Stimulated activated CD8-positive, alpha-beta memory T cell treated with anti-CD3 and anti-CD28 coated beads, Interleukin-12 subunit alpha, Interleukin-12 subunit beta, amount 100 ng/mL, for 24 hours (primary cell): Measurements from ENCODE around the gene SWAP70.

Experiments
- DNase-seq: peaks from one replicate; pipeline ENCODE4 v3.0.0-alpha.2; 2020; ENCODE audit errors: extremely low read depth

SWAP70 gene

DNA sequence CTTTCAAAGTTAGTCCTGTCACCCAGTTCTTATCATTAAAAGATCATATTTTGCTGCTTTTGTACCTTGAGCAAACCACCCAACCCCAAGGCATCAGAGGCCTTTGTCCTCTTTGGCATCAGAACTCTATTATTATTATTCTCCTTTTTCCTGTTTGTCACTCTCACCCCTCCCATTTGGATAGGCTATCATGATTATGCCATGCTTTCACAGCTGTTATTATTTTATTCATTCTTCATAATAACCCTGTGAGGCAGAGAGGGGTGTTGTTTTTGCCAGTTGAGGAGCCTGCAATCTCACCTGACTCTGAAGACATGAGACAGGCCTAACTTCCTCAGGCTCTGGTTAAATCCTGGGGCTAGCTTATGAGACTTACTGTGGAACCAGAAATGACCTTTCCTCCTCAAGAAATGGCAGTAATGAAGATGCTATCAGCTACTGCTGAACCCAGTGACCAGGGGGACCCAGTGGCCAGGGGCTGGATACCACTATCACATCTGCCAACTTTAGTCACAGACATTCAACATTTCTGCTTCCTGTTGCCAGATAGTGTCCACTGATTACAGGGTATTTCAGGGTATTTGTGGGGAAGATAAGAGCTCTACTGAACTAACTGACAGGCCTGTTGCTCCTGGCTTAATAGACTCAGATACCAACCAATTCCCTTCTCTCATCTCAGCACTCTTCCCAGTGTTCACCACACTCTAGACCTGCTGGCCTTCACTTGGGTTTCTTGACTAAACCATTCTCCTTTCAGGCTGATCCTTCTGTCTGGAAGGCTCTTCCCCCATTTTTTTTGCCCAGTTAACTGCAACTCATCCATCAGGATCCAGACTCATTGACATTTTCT, 11.8 kb upstream of the SWAP70 start:
- DNase-seq = no peak

DNA sequence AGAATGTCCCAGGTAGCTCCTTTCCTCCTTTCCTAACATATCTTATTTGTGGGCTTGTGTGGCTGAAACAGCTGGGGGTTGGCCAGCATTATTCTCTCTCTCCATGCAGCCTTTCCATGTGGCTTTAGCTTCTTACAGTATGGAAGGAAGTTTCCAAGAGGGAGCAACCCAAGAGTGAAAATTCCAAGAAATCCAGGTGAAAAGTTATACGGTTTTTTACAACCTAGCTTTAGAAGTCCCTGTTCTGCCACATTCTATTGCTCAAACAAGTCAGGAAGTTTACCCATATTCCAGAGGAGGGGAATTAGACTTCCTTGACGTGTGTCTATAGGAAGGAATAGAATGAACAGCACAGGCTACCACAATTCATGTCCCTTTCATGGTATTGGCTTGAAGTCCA, 10.0 kb upstream of the SWAP70 start:
- no peak for DNase-seq

DNA sequence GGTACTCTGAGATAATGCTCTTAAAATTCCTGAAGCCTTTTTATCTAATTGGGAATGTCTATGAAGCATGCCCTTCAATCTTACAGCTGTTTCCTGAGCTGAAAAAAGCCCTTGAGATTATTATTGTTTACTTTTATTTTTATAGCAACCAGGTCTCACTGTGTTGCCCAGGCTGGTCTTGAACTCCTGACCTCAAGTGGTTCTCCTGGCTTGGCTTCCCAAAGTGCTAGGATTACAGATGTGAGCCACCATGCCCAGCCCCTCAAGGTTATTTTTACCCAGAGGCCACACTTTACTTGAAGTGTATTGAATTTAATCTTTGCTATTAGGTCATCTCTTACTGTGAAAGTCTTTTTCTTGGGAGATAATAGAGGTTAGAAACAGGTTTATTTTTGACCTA, 7.0 kb upstream of the SWAP70 start:
- no peak for DNase-seq

DNA sequence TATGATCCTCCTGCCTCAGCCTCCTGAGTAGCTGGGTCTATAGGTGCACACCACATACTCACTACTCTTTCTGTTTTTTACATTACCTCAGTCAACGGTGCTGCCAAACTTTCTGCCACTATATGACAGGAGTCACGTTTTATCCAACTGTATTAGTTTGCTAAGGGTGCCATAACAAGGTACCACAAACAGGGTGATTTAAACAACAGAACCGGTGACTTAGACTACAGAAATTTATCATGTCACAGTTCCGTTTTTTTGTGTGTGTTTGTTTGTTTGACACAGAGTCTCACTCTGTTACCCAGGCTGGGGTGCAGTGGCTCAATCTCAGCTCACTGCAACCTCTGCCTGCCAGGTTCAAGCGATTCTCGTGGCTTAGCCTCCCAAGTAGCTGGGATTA, 6.3 kb upstream of the SWAP70 start:
- no peak for DNase-seq

DNA sequence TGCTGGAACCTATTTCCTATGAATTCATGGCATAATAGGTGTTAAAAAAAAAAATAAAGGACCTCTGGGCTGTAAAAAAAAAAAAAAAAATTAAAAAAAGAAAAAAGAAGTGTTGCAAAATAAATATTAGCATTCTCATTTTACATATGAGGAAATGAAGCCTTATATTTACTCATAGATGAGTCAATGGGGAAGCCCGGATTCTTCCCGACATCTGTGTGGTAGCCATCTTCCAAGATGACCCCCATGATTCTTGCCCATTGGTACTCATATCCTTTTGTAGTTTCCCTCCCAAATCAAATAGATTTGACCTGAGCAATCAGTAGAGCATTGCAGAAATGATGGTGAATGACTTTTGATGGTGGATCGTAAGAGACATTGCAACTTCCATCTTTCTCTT, 3.0 kb upstream of the SWAP70 start:
- no peak for DNase-seq

DNA sequence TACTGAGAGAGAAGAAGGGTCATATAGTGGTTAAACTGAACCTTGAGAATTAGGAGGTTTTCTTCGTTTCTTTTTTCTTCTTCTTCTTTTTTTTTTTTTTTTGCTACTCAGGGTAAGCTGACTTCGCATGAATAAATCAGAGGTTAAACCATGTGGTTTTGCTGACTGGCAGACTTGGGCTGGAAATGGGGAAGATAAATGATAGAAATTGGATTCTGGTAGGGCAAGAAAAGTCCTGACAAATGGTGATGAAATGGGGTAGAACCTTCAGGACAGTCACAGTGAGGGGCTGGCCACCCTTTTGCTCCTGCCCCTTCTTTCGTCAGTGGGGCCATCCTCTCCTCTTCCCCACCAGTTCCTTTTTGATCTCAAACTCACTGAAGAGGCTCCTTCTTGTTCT, 1.6 kb upstream of the SWAP70 start:
- no peak for DNase-seq

DNA sequence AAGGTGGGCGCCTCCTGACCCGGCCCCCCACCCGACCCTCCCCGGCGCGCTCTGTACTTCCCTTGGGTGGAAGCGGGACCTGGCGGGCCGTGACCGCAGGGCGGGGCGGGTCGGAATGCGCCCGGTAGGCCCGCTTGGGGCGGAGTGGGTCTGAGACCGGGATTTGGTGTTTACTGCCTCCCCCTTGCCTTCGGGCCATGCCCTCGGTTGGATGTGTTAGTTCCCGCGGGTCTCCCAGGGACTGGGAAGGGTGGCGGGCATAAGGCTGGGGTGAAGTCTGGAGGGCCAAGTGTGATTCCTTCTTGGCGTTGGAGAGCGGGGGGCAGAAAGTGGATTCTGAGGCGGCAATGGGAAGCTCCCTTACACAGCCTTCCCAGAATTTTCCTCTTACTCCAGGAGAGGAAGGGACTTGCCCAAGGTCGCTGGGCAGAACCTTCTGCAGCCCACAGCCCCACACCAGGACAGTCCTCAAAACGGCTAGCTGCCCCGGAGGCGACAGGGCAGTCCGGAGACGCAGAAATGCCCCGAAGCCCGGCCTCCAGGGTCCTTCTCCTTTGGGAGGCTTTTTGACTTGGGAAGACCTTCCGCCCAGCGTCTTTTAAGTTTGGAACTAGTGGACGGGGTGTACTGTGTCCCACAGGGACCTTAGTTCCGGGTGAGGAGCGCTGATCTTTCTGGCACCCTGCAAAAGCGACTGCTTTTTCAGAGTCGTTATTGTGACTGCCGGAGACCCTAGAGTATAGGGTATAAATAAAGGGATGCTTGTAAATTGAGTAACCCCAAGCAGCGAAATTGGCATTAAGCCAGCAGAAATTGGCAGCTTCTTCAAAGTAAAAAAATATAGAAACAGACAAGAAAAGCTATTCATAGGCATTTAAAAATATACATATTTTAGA, 647 bp downstream of the SWAP70 start:
- DNase-seq = no peak

DNA sequence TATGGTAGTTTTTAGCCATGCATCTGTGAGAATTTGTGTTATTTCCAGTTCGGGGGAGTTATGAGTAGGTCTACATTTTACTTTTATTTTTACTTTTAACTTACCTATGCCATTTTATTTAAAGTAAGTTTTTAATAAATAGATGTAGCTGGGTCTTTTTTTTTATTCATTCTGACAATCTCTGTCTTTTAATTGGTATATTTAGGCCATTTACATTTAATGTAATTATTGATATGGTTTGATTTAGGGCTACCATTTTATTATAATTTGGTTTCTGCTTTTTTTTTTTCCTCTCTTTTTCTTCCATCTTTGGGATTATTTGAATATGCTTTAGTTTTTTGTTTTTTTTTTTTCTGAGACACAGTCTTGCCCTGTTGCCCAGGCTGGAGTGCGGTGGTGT, 1.9 kb downstream of the SWAP70 start:
- no peak for DNase-seq

DNA sequence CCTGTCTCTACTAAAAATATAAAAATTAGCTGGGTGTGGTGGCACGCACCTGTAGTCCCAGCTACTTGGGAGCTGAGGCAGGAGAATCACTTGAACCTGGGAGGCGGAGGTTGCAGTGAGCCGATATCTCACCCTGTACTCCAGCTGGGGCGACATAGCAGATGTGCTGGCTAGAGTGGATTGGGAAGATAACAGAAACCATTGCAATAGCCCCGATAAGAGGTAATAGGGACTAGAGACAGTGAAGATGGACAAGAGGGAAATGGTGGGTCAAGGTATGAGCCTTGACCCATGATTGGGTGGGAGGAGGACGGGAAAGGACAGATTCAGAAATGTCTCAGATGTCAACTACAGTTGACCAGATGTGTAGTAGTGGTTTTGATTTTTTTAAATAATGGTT, 6.1 kb downstream of the SWAP70 start:
- no peak for DNase-seq

DNA sequence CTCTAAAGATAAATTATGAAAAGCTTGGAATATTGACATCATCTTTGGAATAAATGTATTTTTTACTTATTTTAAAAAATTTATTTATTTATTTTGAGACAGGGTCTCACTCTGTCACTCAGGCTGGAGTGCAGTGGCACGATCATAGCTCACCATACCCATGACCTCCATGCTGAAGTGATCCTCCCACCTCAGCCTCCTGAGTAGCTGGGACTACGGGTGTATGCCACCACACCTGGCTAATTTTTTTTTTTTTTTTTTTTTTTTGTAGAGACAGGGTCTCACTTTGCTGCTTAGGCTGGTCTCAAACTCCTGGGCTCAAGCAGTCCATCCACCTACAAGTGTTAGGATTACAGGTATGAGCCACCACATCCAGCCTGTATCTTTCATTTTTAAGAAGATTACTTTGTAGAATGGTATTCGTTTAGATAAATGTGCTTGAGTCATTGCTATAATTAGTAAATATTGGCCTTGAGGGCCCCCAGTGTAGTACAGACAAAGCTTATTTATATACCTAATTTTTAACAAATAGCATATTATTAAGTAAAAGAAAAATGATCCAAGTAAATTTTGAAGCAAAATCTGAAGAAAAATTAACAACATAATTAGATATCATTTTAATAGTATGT, 8.5 kb downstream of the SWAP70 start:
- DNase-seq = no peak

DNA sequence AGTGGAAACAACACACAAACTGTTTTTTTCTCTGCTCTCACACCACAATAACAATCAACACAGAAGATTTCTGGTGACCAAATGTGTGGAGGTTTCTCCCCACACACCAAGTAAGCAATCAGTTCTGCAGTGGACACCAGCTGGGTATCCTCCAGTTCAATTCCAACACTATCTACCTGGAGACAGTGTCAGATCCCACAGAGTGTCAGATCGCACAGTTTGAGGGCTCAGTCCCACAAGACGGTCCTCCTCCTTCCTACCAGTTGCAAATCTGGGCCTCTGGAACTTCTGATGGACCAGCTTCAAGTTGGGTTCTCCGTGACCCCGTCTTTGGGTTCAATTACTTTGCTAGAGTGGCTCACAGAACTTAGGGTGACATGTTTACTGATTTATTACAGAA, 9.0 kb downstream of the SWAP70 start:
- DNase-seq = no peak

DNA sequence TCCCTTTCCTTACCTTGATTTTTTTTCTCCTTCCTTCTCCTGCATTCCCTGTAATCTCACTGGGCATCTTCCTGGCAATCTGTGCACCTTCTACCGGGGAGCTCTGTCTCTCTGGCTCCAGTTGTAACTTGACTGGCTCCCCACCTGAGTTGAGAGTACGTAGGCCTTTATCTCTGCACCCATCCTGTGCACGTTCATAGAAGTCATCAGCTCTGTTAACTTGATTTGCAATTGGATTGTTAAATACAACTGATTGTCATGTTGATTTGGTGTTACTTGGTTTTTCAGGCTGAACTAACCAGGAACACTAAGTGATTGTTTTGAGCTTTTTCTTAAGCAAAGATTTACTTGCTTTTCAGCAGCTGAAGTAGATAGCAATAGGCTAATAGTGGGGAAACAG, 11.8 kb downstream of the SWAP70 start:
- no peak for DNase-seq

DNA sequence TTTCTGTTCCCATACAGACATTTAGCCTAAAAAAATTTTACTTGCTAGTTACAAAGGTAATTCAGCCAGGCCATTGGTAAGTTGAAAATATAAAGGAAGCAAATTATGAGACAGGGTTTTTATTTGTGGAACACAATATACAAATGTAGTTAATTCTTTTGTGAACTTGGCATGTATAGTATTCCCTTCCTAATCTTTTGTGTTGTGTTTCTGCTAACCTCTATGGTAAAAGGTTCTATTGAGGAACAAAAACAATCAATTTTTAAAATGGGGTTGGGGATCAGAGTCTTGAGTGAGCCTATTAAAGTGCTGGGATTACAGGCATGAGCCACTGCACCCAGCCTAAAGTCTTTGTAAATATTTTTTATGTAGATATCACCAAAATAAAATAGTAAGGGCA, 14.1 kb downstream of the SWAP70 start:
- DNase-seq = no peak

DNA sequence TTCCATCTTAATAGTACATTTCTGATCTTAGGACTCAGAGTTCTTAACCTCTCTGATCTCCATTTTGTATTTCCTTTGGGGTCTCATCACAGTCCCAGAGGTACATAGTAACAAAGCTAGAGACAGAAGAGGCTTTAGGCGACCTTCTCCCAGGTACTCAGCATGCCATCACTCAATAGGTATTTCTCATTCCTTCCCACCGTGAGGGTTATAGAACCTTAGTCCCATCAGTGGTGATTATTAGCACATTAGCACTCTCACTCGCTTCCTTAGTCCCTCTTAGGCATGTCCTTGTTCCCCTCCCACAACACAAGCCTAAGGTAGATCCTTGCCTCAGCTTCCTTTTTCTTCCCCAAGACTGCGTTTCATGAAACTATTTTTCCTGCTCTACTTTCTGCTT, 14.7 kb downstream of the SWAP70 start:
- DNase-seq = no peak

DNA sequence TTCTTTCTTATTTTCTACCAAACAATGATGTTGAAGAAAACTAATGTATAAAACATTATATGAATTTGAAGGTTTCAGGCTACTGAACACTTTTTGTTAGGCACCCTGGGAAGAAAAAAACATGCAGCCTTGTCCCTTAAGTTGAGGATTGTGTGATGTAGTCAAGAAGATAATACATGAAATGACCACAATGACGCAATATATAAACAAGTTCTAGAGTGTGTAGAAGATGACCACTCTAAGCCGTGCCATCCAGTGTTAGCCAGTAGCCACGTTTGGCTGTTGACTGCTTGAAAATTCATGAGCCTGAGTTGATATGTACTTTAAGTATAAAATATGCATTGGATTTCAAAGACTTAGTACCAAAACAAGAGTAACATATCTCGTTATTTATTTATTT, 16.2 kb downstream of the SWAP70 start:
- no peak for DNase-seq

DNA sequence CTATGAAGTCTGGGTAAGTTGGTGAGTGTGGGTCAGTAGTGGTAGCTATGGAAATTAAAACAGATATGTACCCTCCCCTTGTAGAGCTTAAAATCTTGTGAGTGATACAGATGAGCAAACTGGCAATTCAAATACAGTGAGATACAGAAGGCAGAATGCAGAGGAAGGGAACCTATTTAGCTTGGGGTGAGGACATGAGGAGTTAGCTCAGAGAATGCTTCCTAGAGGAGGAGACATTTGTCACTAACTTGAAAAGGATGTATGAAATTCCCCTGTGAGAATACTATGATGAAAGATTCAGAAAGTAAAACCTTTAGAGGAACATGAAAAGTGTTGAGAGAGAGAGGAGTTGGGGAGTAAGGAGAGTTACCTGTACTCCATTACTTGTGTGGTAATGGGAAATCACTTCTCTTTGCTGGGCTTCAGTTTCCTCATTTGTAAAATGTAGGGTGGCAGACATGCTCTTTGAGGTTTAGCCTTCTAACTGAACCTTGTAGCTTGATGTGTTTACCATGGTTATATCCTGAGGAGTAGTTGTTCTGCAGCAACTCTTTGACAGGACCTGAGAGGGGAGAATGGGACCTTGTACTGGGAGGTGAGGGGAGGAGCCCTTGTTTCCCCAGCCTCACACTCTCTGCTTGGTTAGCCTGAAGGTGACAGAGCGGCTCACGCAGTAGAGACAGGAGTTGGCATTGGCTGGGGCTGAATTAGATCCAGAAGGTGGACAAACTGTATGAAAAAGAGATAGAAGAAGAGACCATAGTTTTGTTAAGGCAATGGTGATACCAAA, 17.9 kb downstream of the SWAP70 start:
- DNase-seq = no peak

DNA sequence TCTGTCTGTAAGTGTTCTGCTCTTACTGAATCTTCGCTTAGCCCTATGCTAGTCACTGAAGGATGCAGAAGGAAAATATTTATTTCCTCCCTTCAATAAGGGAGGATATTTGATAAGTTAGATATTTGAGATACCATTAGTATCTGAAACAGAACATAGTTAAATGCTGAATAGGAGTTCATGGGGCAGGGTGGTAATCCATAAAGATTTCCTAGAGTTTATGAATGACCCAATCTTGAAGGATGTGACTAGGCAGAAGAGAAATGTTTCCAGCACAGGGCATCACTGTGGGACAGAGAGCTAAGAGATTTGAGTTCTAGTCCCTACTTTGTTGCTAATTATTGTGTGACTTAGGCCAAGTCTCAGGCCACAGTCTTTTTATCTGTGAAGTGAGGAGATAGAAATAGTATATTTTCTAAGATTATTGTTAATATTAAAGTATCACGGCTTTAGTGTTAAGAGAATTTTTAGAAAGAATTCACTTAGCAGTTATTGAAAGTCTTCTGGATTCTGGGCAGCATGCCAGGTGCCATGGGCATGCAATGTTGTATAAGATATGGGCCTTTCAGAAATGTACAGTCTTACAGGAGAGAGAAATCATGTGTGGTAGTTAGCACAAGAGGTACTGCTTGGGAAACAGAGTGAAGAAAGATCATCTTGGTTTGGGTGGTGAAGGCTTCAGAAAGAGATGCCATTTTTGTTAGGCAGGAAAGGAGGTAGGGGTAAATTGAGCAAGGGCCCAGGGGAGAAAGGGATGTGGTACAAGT, 24.0 kb downstream of the SWAP70 start:
- DNase-seq = no peak

DNA sequence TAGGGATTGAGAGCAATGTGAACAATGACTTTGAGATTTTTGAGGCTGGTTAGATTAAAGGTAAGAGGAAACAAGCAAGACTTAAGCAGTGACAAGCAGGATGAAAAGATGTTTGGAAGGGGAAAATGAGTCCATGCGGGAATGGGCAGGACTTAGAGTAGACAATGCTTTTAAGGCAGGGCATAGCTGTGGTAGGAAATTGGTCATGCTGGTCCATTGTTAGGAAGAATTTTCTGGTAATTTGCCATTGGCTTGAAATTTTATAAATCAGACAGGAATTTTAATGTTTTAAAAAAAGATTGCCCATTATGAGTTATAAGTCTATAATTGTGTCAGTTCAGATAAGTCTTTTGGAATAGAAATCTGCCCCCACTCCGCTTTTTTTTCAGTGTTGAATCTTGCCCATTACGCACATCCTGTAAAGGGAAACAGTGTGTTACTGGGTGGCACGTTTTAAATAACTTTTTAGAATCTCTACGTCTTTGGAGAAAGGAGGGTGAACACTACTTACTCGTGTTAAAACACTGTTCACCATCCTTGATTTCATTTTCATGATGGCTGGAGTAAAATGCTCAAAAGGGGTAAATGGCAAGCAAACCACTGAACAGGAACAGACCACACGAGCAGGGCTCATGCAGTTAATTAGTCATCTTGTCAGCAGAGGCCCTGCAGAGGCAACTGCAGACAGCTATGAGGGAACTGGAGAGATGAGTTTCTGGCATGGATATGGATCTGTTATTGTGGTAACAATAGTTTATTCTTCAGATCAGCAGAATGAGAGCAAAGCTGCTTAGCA, 25.0 kb downstream of the SWAP70 start:
- no peak for DNase-seq

DNA sequence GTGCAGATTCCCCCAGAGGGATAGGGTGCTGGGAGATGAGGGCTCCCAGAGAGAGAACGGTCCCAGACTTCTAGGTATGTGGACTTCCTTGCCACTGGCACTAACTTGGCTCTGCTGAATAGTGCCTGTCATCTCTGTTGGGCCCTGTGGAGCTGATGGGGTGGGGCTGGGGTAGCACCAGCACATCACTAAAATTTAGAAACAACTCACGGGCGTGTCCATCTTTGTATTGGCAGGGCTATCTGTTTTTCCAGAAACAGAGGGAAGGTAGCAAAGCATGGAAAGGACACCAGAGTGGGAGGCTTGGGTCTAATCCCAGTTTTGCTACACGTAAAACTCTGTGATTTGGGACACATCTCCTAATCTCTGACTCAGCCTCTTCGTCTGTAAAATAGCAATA, 25.8 kb downstream of the SWAP70 start:
- DNase-seq = no peak

DNA sequence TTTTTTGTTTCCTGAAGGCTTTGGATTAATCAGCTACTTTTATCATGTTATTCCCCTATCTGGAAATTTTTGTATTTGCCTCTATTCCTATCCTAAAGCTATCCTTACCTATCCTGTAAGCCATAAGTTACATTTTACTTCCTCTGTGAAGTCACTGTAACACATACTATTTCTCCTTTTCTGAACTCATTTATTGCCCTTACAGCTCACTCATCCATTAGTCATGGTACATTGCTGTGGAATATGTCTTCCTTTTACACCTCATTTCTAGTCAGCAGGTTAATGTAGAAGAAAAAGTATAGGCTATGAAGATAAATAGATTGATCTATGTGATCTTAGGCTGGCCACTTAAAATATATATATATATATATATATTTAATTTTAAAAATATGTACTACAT, 28.0 kb downstream of the SWAP70 start:
- DNase-seq = no peak
